Astrocyte (in vitro differentiated cells and primary cell): Measurements from ENCODE around the gene ZNF541. TPM values are rescaled to one million over a fixed set of nuclear protein-coding genes. Genes with fewer than 3 reads are reported as not detected.

ENCODE experiments used
- DNase-seq: peaks from one replicate; pipeline ENCODE4 v3.0.0-alpha.2; 2010; ENCODE audit warnings: low read depth
- FAIRE-seq: peaks from 2 replicates; lab custom pipeline; 2011; peaks lifted over from hg19 to GRCh38; lab: Jason Lieb, UNC
- H2AFZ ChIP-seq: 2 replicates; pipeline ENCODE4 v1.6.0; 2012; ENCODE audit warnings: low read depth, low read length, inconsistent platforms
- H3K27ac ChIP-seq: 2 replicates; pipeline ENCODE4 v1.5.1; 2011; ENCODE audit warnings: low read depth, low read length, inconsistent platforms
- H3K27me3 ChIP-seq: 2 replicates; pipeline ENCODE4 v1.6.0; 2011; ENCODE audit warnings: low read length, inconsistent platforms; ENCODE audit not compliant: insufficient read depth
- H3K36me3 ChIP-seq: 2 replicates; pipeline ENCODE4 v1.5.1; 2011; ENCODE audit warnings: low read length, inconsistent platforms; ENCODE audit not compliant: insufficient read depth
- H3K4me1 ChIP-seq: 2 replicates; pipeline ENCODE4 v1.5.1; 2011; ENCODE audit warnings: low read length, inconsistent platforms; ENCODE audit not compliant: insufficient read depth
- H3K4me2 ChIP-seq: 2 replicates; pipeline ENCODE4 v1.6.0; 2012; ENCODE audit warnings: low read length, inconsistent platforms
- H3K4me3 ChIP-seq: 2 replicates; pipeline ENCODE4 v1.5.1; 2011; ENCODE audit warnings: low read depth, mild to moderate bottlenecking, low read length, inconsistent platforms; ENCODE audit not compliant: insufficient read depth
- H3K79me2 ChIP-seq: 2 replicates; pipeline ENCODE4 v1.6.0; 2012; ENCODE audit warnings: mild to moderate bottlenecking, low read length, inconsistent platforms; ENCODE audit not compliant: insufficient read depth
- H3K9ac ChIP-seq: 2 replicates; pipeline ENCODE4 v1.6.0; 2012; ENCODE audit warnings: mild to moderate bottlenecking, low read length, inconsistent platforms
- H3K9me3 ChIP-seq: 2 replicates; pipeline ENCODE4 v1.5.1; 2012; ENCODE audit warnings: low read depth, mild to moderate bottlenecking, low read length, inconsistent platforms; ENCODE audit not compliant: insufficient read depth
- H4K20me1 ChIP-seq: 2 replicates; pipeline ENCODE4 v1.6.0; 2012; ENCODE audit warnings: low read length, inconsistent platforms; ENCODE audit not compliant: insufficient read depth
- H3K27ac Mint-ChIP-seq: one replicate; pipeline ENCODE4 v1.8.0; 2021; ENCODE audit warnings: mild to moderate bottlenecking, mixed read lengths; ENCODE audit not compliant: unreplicated experiment
- H3K27me3 Mint-ChIP-seq: one replicate; pipeline ENCODE4 v1.8.0; 2021; ENCODE audit warnings: low read depth, mixed read lengths; ENCODE audit not compliant: unreplicated experiment
- H3K36me3 Mint-ChIP-seq: one replicate; pipeline ENCODE4 v1.8.0; 2021; ENCODE audit warnings: low read depth, mixed read lengths; ENCODE audit not compliant: unreplicated experiment
- H3K4me1 Mint-ChIP-seq: one replicate; pipeline ENCODE4 v1.8.0; 2021; ENCODE audit warnings: low read depth, mixed read lengths; ENCODE audit not compliant: unreplicated experiment
- H3K4me3 Mint-ChIP-seq: one replicate; pipeline ENCODE4 v1.8.0; 2021; ENCODE audit warnings: mild to moderate bottlenecking, moderate library complexity, mixed read lengths; ENCODE audit not compliant: unreplicated experiment
- H3K9me3 Mint-ChIP-seq: one replicate; pipeline ENCODE4 v1.8.0; 2021; ENCODE audit warnings: mild to moderate bottlenecking, mixed read lengths; ENCODE audit not compliant: unreplicated experiment
- CTCF ChIP-seq: IDR thresholded peaks from 2 replicates; pipeline ENCODE4 v1.5.1; 2011; ENCODE audit warnings: low read depth, mild to moderate bottlenecking, inconsistent platforms, low read length, moderate library complexity; ENCODE audit not compliant: insufficient read depth
- EZH2 ChIP-seq: IDR thresholded peaks from 2 replicates; pipeline ENCODE4 v1.6.1; 2012; ENCODE audit warnings: mild to moderate bottlenecking, low read length, inconsistent platforms; ENCODE audit not compliant: insufficient read depth
- total RNA-seq: library from RNA; stranded (reverse); gene quantifications from 2 replicates; pipeline ENCODE4 v1.2.1, GENCODE V29; 2021

ZNF541 gene
- total RNA-seq, 1 donor from 2014 or later, result not detected

- FAIRE-seq, result no peak
- H3K27ac Mint-ChIP-seq, result no peak overlapping the region
- H3K9me3 ChIP-seq, result no peaks in the 10 kb centered on the region
Measured at GRCh38 chr19:47560999-47561398, 11.9 kb downstream of the ZNF541 start.

GRCh38 chr19:47550129-47550528, 22.8 kb downstream of the ZNF541 start:
- Histone ChIP-seq H4K20me1 (no peaks in the 10 kb centered on the region), H3K9me3 (no peaks in the 10 kb centered on the region), H3K36me3 (no peaks in the 10 kb centered on the region), H3K27me3 (peaks cover 15% of the 10 kb centered on the region), H3K27ac (no peak overlapping the region), H3K4me3 (no peak overlapping the region), H3K4me1 (no peaks in the 10 kb centered on the region), H3K9ac (no peak overlapping the region), H2AFZ (no peak overlapping the region), H3K79me2 (no peaks in the 10 kb centered on the region), H3K4me2 (no peak overlapping the region)
- H3K9me3 Mint-ChIP-seq, result no peaks in the 10 kb centered on the region
- H3K4me3 Mint-ChIP-seq, result no peak overlapping the region
- TF ChIP-seq EZH2 (no peak), CTCF (no peak)
- H3K27me3 Mint-ChIP-seq, result peaks cover 6% of the 10 kb centered on the region
- H3K4me1 Mint-ChIP-seq, result no peaks in the 10 kb centered on the region
- no peaks in the 10 kb centered on the region for H3K36me3 Mint-ChIP-seq
- DNase-seq (no peak), FAIRE-seq (no peak)
- no peak overlapping the region for H3K27ac Mint-ChIP-seq

More at GRCh38 chr19:47560999-47561398, 11.9 kb downstream of the ZNF541 start:
- no peak overlapping the region for H3K9ac ChIP-seq
- Mint-ChIP-seq H3K4me3 (no peak overlapping the region), H3K4me1 (peaks cover 4% of the 10 kb centered on the region), H3K9me3 (no peaks in the 10 kb centered on the region), H3K36me3 (no peaks in the 10 kb centered on the region), H3K27me3 (peaks cover 2% of the 10 kb centered on the region)
- H3K4me3 ChIP-seq, result no peak overlapping the region
- no peak overlapping the region for H3K27ac ChIP-seq
- H2AFZ ChIP-seq, result no peak overlapping the region
- DNase-seq, result no peak
- H3K27me3 ChIP-seq, result peaks cover 8% of the 10 kb centered on the region
- H3K79me2 ChIP-seq, result no peaks in the 10 kb centered on the region
- no peaks in the 10 kb centered on the region for H3K36me3 ChIP-seq
- no peaks in the 10 kb centered on the region for H3K4me1 ChIP-seq
- no peak overlapping the region for H3K4me2 ChIP-seq
- TF ChIP-seq CTCF (no peak), EZH2 (no peak)
- H4K20me1 ChIP-seq, result no peaks in the 10 kb centered on the region

- H3K27ac ChIP-seq, result no peak overlapping the region
- no peak overlapping the region for H3K4me3 ChIP-seq
- no peak for DNase-seq
- no peaks in the 10 kb centered on the region for H4K20me1 ChIP-seq
- no peaks in the 10 kb centered on the region for H3K79me2 ChIP-seq
- H2AFZ ChIP-seq, result no peak overlapping the region
- H3K9ac ChIP-seq, result no peak overlapping the region
- Mint-ChIP-seq H3K36me3 (no peaks in the 10 kb centered on the region), H3K9me3 (no peaks in the 10 kb centered on the region), H3K4me1 (no peaks in the 10 kb centered on the region), H3K27me3 (peaks cover 6% of the 10 kb centered on the region), H3K4me3 (no peak overlapping the region), H3K27ac (no peak overlapping the region)
- no peak for TF ChIP-seq EZH2
- no peak for TF ChIP-seq CTCF
- H3K4me2 ChIP-seq, result no peak overlapping the region
- peaks cover 16% of the 10 kb centered on the region for H3K27me3 ChIP-seq
- no peaks in the 10 kb centered on the region for H3K9me3 ChIP-seq
- no peak for FAIRE-seq
- H3K36me3 ChIP-seq, result no peaks in the 10 kb centered on the region
- no peaks in the 10 kb centered on the region for H3K4me1 ChIP-seq
Measured at GRCh38 chr19:47549261-47549862, 23.6 kb downstream of the ZNF541 start.
